H1 (cell line): ENCODE measurements around the gene NOL9. TPM values are rescaled to one million over a fixed set of nuclear protein-coding genes. Genes with fewer than 3 reads are reported as not detected.

Source experiments
- CHD1 ChIP-seq: IDR thresholded peaks from 2 replicates; pipeline ENCODE4 v1.6.1; 2012; ENCODE audit warnings: low read depth, low read length, improper control_type of control experiment
- EGR1 ChIP-seq: IDR thresholded peaks from 2 replicates; pipeline ENCODE4 v1.6.1; 2011; ENCODE audit warnings: low read depth, low read length, borderline replicate concordance
- MAFK ChIP-seq: IDR thresholded peaks from 2 replicates; pipeline ENCODE4 v1.6.1; 2012; ENCODE audit warnings: low read depth, mild to moderate bottlenecking, improper control_type of control experiment, low read length
- PHF8 ChIP-seq: fragments of 200-600 bp; sonication (generic); conservative IDR thresholded peaks from 2 replicates; pipeline ENCODE4 v1.7.1; 2012; ENCODE audit warnings: low read depth, mild to moderate bottlenecking, inconsistent platforms, low read length, moderate library complexity
- SIX5 ChIP-seq: IDR thresholded peaks from 2 replicates; pipeline ENCODE4 v1.6.1; 2011; ENCODE audit warnings: mild to moderate bottlenecking, low read depth, low read length
- polyA plus RNA-seq, 7 experiments: library from polyadenylated mRNA; depleted of rRNA in 3 of 7; stranded (reverse) in 5 of 7; unstranded in 2 of 7; fragments of >200 nt in 5 of 7; fragments of 200-250 nt in 2 of 7; gene quantifications; 1 replicate in 5 of 7; 2 replicates in 1 of 7; 4 replicates in 1 of 7; pipeline versions ENCODE4 v1.2.1 to v1.2.3, GENCODE V29; 2011 to 2013; ENCODE audit warnings: missing spikeins in 2 of 7, mixed read lengths in 2 of 7
- total RNA-seq: library from RNA; stranded (reverse); fragmentation: NEBNext Ultra II Directional; extraction: Animal tissue kit (Norgen Biotek cat#: 25700); gene quantifications from 2 replicates; pipeline ENCODE4 v1.2.1, GENCODE V29; 2021
- TF ChIP-seq, protein P1 (sequence below), 3 experiments: IDR thresholded peaks; 1 replicate in 2 of 3; 2 replicates in 1 of 3; pipeline versions ENCODE4 v1.5.1 to v1.6.1; 2011; ENCODE audit warnings: low read length in 3 of 3, mild to moderate bottlenecking in 3 of 3, inconsistent platforms in 2 of 3, low read depth in 1 of 3, moderate library complexity in 1 of 3; ENCODE audit not compliant: insufficient read depth in 1 of 3; ENCODE audit errors: control extremely low read depth in 1 of 3

Gene NOL9
- total and polyA plus RNA-seq, 2 of the 8 experiments (the other 6 are each of a cell fraction or from before 2014, with no cell fraction given) = 17.1 to 38.1 TPM

DNA sequence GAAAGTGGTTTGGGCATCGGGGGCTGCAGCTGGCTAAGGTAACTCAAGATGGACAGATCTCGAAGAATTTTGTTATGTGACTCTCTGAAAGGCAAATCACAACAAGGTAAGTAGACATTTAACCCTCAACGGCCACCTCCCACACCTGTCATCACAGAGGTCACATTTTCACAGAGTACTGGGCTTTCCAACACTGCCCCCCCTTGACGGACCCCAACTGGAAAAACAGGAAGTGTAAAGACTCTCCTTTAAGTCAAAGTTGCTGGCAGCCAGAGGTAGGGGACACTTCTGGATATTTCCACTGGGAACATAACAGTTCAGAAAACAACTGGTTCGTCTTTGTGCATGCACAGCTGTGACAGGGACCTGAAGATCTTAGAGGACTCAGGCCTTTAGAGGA is 22.3 kb downstream of the NOL9 start (continued):
- no peak for TF ChIP-seq PHF8
- no peak for TF ChIP-seq EGR1
- no peak for TF ChIP-seq SIX5
- TF ChIP-seq, protein P1, sequence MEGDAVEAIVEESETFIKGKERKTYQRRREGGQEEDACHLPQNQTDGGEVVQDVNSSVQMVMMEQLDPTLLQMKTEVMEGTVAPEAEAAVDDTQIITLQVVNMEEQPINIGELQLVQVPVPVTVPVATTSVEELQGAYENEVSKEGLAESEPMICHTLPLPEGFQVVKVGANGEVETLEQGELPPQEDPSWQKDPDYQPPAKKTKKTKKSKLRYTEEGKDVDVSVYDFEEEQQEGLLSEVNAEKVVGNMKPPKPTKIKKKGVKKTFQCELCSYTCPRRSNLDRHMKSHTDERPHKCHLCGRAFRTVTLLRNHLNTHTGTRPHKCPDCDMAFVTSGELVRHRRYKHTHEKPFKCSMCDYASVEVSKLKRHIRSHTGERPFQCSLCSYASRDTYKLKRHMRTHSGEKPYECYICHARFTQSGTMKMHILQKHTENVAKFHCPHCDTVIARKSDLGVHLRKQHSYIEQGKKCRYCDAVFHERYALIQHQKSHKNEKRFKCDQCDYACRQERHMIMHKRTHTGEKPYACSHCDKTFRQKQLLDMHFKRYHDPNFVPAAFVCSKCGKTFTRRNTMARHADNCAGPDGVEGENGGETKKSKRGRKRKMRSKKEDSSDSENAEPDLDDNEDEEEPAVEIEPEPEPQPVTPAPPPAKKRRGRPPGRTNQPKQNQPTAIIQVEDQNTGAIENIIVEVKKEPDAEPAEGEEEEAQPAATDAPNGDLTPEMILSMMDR (IDR thresholded peaks at IDR 0.05; ENCODE audit: control extremely low read depth in 1 of 3, insufficient read depth in 1 of 3, low read depth in 1 of 3, low read length in 3 of 3) = no peak
- TF ChIP-seq MAFK = no peak
- no peak for TF ChIP-seq CHD1
